Ovary (tissue), 3 donors: Measurements from ENCODE around the gene NID1.

ENCODE experiments used
- CTCF ChIP-seq, 3 donors: fragments of 450-650 bp in 2 of 3; fragments of 200-600 bp in 1 of 3; IDR thresholded peaks; one replicate each; pipeline versions ENCODE4 v1.5.1 to v1.8.0; 2016 to 2022; ENCODE audit warnings: antibody characterized with exemption in 3 of 3, mild to moderate bottlenecking in 1 of 3
- EP300 ChIP-seq: sonication (generic); formaldehyde crosslinking; IDR thresholded peaks from one replicate; pipeline ENCODE4 v1.6.1; 2017; ENCODE audit warnings: antibody characterized with exemption
- POLR2A ChIP-seq: fragments of 450-650 bp; IDR thresholded peaks from one replicate; pipeline ENCODE4 v1.6.1; 2017; ENCODE audit warnings: antibody characterized with exemption, mild to moderate bottlenecking, moderate library complexity
- donor health status: DM: no; HTN: no; CAD: no.

- TF ChIP-seq CTCF (IDR thresholded peaks at IDR 0.05) (no peak), POLR2A (no peak), EP300 (no peak)
Measured at GRCh38 chr1:235953801-235954200, 111.1 kb downstream of the NID1 start.
